Endodermal cell (in vitro differentiated cells): Measurements from ENCODE around the gene HOXB3. TPM values are rescaled to one million over a fixed set of nuclear protein-coding genes. Genes with fewer than 3 reads are reported as not detected.
A peak's percentile ranks its signal among the peaks of the same experiment; 100 is the strongest.

Experiments used
- DNase-seq: peaks from one replicate; pipeline ENCODE4 v3.0.0-alpha.2; 2017
- H3K27ac ChIP-seq: 2 replicates; pipeline ENCODE4 v1.5.1; 2013; ENCODE audit warnings: mild to moderate bottlenecking, low read depth, low read length, moderate library complexity
- H3K27me3 ChIP-seq: 2 replicates; pipeline ENCODE4 v1.6.1; 2013; ENCODE audit warnings: mild to moderate bottlenecking, low read length, moderate library complexity; ENCODE audit not compliant: insufficient read depth, control insufficient read depth, poor library complexity, severe bottlenecking
- H3K36me3 ChIP-seq: 2 replicates; pipeline ENCODE4 v1.7.0; 2013; ENCODE audit warnings: mild to moderate bottlenecking, low read length, moderate library complexity; ENCODE audit not compliant: control insufficient read depth, insufficient read depth
- H3K4me1 ChIP-seq: one replicate; pipeline ENCODE4 v1.7.0; 2013; ENCODE audit warnings: low read length; ENCODE audit not compliant: control insufficient read depth, insufficient read depth
- H3K4me3 ChIP-seq: 2 replicates; pipeline ENCODE4 v1.5.1; 2013; ENCODE audit warnings: mild to moderate bottlenecking, low read length, moderate library complexity
- H3K9ac ChIP-seq: 2 replicates; pipeline ENCODE4 v1.6.1; 2013; ENCODE audit warnings: mild to moderate bottlenecking, low read length, moderate library complexity; ENCODE audit not compliant: poor library complexity, severe bottlenecking; ENCODE audit errors: extremely low read depth
- H3K9me3 ChIP-seq: 2 replicates; pipeline ENCODE4 v1.6.1; 2013; ENCODE audit warnings: mild to moderate bottlenecking, low read length, moderate library complexity; ENCODE audit not compliant: control insufficient read depth
- H3K27ac Mint-ChIP-seq: 2 replicates; pipeline ENCODE4 v1.8.0; 2020; ENCODE audit warnings: mixed read lengths
- H3K27me3 Mint-ChIP-seq: 2 replicates; pipeline ENCODE4 v1.8.0; 2021; ENCODE audit warnings: mild to moderate bottlenecking, mixed read lengths; ENCODE audit not compliant: insufficient read depth
- H3K36me3 Mint-ChIP-seq: 2 replicates; pipeline ENCODE4 v1.8.0; 2020; ENCODE audit warnings: low read depth, mixed read lengths
- H3K4me1 Mint-ChIP-seq: 2 replicates; pipeline ENCODE4 v1.8.0; 2020; ENCODE audit warnings: mixed read lengths
- H3K4me3 Mint-ChIP-seq: 2 replicates; pipeline ENCODE4 v1.8.0; 2020; ENCODE audit warnings: mild to moderate bottlenecking, moderate library complexity, mixed read lengths
- H3K9me3 Mint-ChIP-seq: 2 replicates; pipeline ENCODE4 v1.8.0; 2020; ENCODE audit warnings: mild to moderate bottlenecking, mixed read lengths
- CTCF ChIP-seq: fragments of 200-600 bp; sonication (generic); conservative IDR thresholded peaks from 2 replicates; pipeline ENCODE4 v1.5.0; 2021; ENCODE audit warnings: antibody characterized with exemption, mild to moderate bottlenecking
- WGBS, 2 experiments: methylation state at CpG; one replicate each; pipeline versions ENCODE4 v1.1.5 to v1.1.7; 2013; ENCODE audit warnings: missing lambda C conversion rate in 2 of 2, mixed read lengths in 1 of 2; ENCODE audit not compliant: insufficient coverage in 1 of 2, insufficient read length in 1 of 2; 5-methylcytosine and 5-hydroxymethylcytosine counted together
- total RNA-seq, 2 donors: library from RNA; stranded (reverse); fragmentation: NEBNext Ultra II Directional in 1 of 2; extraction: Animal tissue kit (Norgen Biotek cat#: 25700) in 1 of 2; gene quantifications; 2 replicates in 1 of 2; 3 replicates in 1 of 2; pipeline ENCODE4 v1.2.1, GENCODE V29; 2021

The HOXB3 gene
- total RNA-seq, 2 donors from 2014 or later, result not detected

DNA sequence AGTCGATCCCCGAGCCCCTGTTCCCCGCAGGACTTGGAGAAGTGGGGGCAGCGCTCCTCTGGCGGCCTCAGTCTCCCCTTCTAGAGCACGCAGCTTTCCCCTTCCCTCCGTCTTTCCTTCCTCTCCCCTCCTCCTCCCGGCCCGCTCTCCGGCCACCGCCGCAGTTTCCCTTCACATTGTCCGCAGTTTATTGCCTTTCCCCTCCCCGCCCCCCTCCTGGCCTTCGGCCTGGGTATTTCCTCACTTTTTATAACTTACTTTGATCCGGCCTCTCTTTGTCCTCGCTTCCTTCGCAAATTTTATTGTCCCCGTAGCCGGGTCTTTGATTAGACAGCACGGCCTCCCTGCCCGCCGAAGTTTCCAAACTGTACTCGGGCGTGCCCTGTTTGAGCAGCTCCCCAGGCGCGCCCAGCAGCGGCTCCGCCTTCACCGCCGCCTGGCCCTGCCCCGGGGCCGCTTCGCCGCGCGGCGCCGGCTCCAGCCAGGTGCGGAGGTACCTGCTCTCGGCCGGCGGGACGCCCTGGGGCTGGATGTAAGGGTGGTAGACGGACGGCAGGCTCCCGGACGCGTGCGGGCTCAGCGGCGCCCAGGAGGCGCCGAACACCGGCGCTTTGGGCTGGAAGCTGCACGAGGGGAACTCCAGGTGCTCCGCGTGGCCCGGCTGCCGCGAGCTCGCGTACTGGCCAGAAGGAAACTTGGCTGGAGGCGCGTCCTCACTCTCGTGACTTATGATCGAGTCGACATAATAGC, 35.6 kb upstream of the HOXB3 start:
- no peaks in the 10 kb centered on the region for H3K36me3 ChIP-seq
- H3K27me3 Mint-ChIP-seq, result peaks cover 99% of the 10 kb centered on the region
- TF ChIP-seq CTCF, result no peak
- H3K9ac ChIP-seq, result no peak overlapping the region
- no peaks in the 10 kb centered on the region for H3K9me3 Mint-ChIP-seq
- H3K36me3 Mint-ChIP-seq, result no peaks in the 10 kb centered on the region
- DNase-seq, result peak; percentile 91
- H3K27me3 ChIP-seq, result peaks cover 100% of the 10 kb centered on the region
- no peak overlapping the region for H3K27ac Mint-ChIP-seq
- no peaks in the 10 kb centered on the region for H3K4me1 ChIP-seq
- H3K27ac ChIP-seq, result peak overlapping the region; percentile 37
- H3K9me3 ChIP-seq, result peaks cover 8% of the 10 kb centered on the region
- peak overlapping the region; percentile 68 for H3K4me3 ChIP-seq
- peak overlapping the region; percentile 47 for H3K4me3 Mint-ChIP-seq
- peaks cover 3% of the 10 kb centered on the region for H3K4me1 Mint-ChIP-seq
- 0 to 1% methylated on average over 29 to 69 of the region's 69 CpGs for WGBS, 2 experiments

- Histone ChIP-seq H3K9me3 (peaks cover 8% of the 10 kb centered on the region), H3K36me3 (no peaks in the 10 kb centered on the region), H3K27ac (no peak overlapping the region), H3K9ac (no peak overlapping the region), H3K27me3 (peaks cover 100% of the 10 kb centered on the region), H3K4me1 (no peaks in the 10 kb centered on the region), H3K4me3 (peak overlapping the region; percentile 68)
- H3K27me3 Mint-ChIP-seq, result peaks cover 99% of the 10 kb centered on the region
- no peaks in the 10 kb centered on the region for H3K36me3 Mint-ChIP-seq
- no peak for TF ChIP-seq CTCF
- H3K4me1 Mint-ChIP-seq, result peaks cover 3% of the 10 kb centered on the region
- peak overlapping the region; percentile 47 for H3K4me3 Mint-ChIP-seq
- WGBS, 2 experiments, result 0 to 1% methylated on average over 9 to 65 of the region's 66 CpGs
- no peaks in the 10 kb centered on the region for H3K9me3 Mint-ChIP-seq
- H3K27ac Mint-ChIP-seq, result no peak overlapping the region
- DNase-seq, result peak; percentile 87
These were observed 34.8 kb upstream of the HOXB3 start for GRCh38 chr17:48624544-48625494.

- no peaks in the 10 kb centered on the region for H3K9me3 Mint-ChIP-seq
- peaks cover 3% of the 10 kb centered on the region for H3K4me1 Mint-ChIP-seq
- TF ChIP-seq CTCF, result no peak
- no peak overlapping the region for H3K4me3 Mint-ChIP-seq
- Histone ChIP-seq H3K4me3 (no peak overlapping the region), H3K9me3 (peaks cover 8% of the 10 kb centered on the region), H3K4me1 (no peaks in the 10 kb centered on the region), H3K9ac (no peak overlapping the region), H3K27me3 (peaks cover 100% of the 10 kb centered on the region), H3K36me3 (no peaks in the 10 kb centered on the region), H3K27ac (no peak overlapping the region)
- no peak for DNase-seq
- no peak overlapping the region for H3K27ac Mint-ChIP-seq
- H3K27me3 Mint-ChIP-seq, result peaks cover 99% of the 10 kb centered on the region
- 22 to 40% methylated on average over 1 to 5 of the region's 5 CpGs for WGBS, 2 experiments
- no peaks in the 10 kb centered on the region for H3K36me3 Mint-ChIP-seq
These were observed 34.1 kb upstream of the HOXB3 start for GRCh38 chr17:48624118-48624517.
